B cell (primary cell): ENCODE measurements around the gene HSPB9. TPM values are rescaled to one million over a fixed set of nuclear protein-coding genes. Genes with fewer than 3 reads are reported as not detected.

Experiments used
- ATAC-seq: fragments of 200-7000 bp; cut with Tn5 transposase; one replicate; pipeline ENCODE4 v1.10.0; 2021; ENCODE audit warnings: low read depth, mild to moderate bottlenecking, moderate number of reproducible peaks, moderate library complexity
- CTCF ChIA-PET: fragments of 350-600 bp; sonication (Branson Sonifier 250); formaldehyde crosslinking; loops from one replicate; lab custom pipeline; 2021; ENCODE audit warnings: antibody characterized with exemption, inconsistent platforms; lab: Charles Lee
- POLR2A ChIA-PET: fragments of 350-600 bp; sonication (Branson Sonifier 250); formaldehyde crosslinking; loops from one replicate; lab custom pipeline; 2021; ENCODE audit warnings: antibody characterized with exemption; lab: Charles Lee
- DNase-seq: peaks from one replicate; pipeline ENCODE4 v3.0.0; 2013
- H2AFZ ChIP-seq: 2 replicates; pipeline ENCODE4 v1.6.1; 2012; ENCODE audit warnings: mild to moderate bottlenecking, low read depth, low read length; ENCODE audit not compliant: insufficient read depth, poor library complexity, severe bottlenecking
- H3K27ac ChIP-seq, 2 donors: 1 replicate in 1 of 2; 2 replicates in 1 of 2; pipeline ENCODE4 v1.5.1; 2012 to 2013; ENCODE audit warnings: low read length in 2 of 2, mild to moderate bottlenecking in 2 of 2, moderate library complexity in 1 of 2
- H3K27me3 ChIP-seq, 4 experiments: fragments of 200-600 bp in 1 of 4; sonication (generic) in 1 of 4; replicated peaks in 1 of 4; 1 replicate in 2 of 4; 2 replicates in 2 of 4; pipeline versions ENCODE4 v1.6.1 to v1.7.0; 2013 to 2016; ENCODE audit warnings: low read length in 3 of 4, mild to moderate bottlenecking in 2 of 4, mixed read lengths in 1 of 4, moderate library complexity in 1 of 4; ENCODE audit not compliant: insufficient read depth in 4 of 4, control insufficient read depth in 3 of 4; ENCODE audit errors: control extremely low read depth in 1 of 4
- H3K36me3 ChIP-seq, 2 experiments: replicated peaks in 1 of 2; 1 replicate in 1 of 2; 2 replicates in 1 of 2; pipeline versions ENCODE4 v1.6.1 to v1.7.1; 2013; ENCODE audit warnings: low read length in 1 of 2; ENCODE audit not compliant: insufficient read depth in 2 of 2, control insufficient read depth in 1 of 2; ENCODE audit errors: control extremely low read depth in 1 of 2, extremely low read depth in 1 of 2
- H3K4me1 ChIP-seq, 2 donors: fragments of 200-600 bp in 1 of 2; sonication (generic) in 1 of 2; 1 replicate in 1 of 2; 2 replicates in 1 of 2; pipeline versions ENCODE4 v1.5.1 to v1.6.1; 2013 to 2017; ENCODE audit warnings: low read length in 2 of 2; ENCODE audit not compliant: control insufficient read depth in 2 of 2, insufficient read depth in 2 of 2
- H3K4me2 ChIP-seq: replicated peaks from 2 replicates; pipeline ENCODE3; 2012; ENCODE audit warnings: mild to moderate bottlenecking, low read depth, low read length; ENCODE audit not compliant: poor library complexity, severe bottlenecking
- H3K4me3 ChIP-seq, 5 experiments: fragments of 200-600 bp in 1 of 5; sonication (generic) in 1 of 5; 1 replicate in 3 of 5; 2 replicates in 2 of 5; pipeline versions ENCODE4 v1.5.1 to v1.7.0; 2011 to 2016; ENCODE audit warnings: low read length in 4 of 5, mild to moderate bottlenecking in 4 of 5, low read depth in 2 of 5, control low read depth in 1 of 5, moderate library complexity in 1 of 5; ENCODE audit not compliant: insufficient read depth in 1 of 5; ENCODE audit errors: control extremely low read depth in 1 of 5, extremely low read depth in 1 of 5
- H3K79me2 ChIP-seq: fragments of 200-600 bp; sonication (generic); one replicate; pipeline ENCODE4 v1.6.0; 2016; ENCODE audit warnings: low read length; ENCODE audit not compliant: control insufficient read depth, insufficient read depth
- H3K9ac ChIP-seq: fragments of 200-600 bp; sonication (generic); 2 replicates; pipeline ENCODE4 v1.6.1; 2017; ENCODE audit warnings: mild to moderate bottlenecking, low read length, moderate library complexity
- H3K9me3 ChIP-seq, 3 donors: one replicate each; pipeline versions ENCODE4 v1.6.1 to v1.7.1; 2013; ENCODE audit warnings: low read length in 2 of 3; ENCODE audit not compliant: control insufficient read depth in 2 of 3, insufficient read depth in 1 of 3; ENCODE audit errors: control extremely low read depth in 1 of 3
- H4K20me1 ChIP-seq: 2 replicates; pipeline ENCODE4 v1.6.0; 2012; ENCODE audit warnings: mild to moderate bottlenecking, low read length; ENCODE audit not compliant: insufficient read depth, control insufficient read depth, poor library complexity, severe bottlenecking
- H3K27ac Mint-ChIP-seq: one replicate; pipeline ENCODE4 v1.8.0; 2021; ENCODE audit warnings: mixed read lengths
- H3K27me3 Mint-ChIP-seq: one replicate; pipeline ENCODE4 v1.8.0; 2021; ENCODE audit warnings: mixed read lengths
- H3K4me1 Mint-ChIP-seq: one replicate; pipeline ENCODE4 v1.8.0; 2021; ENCODE audit warnings: mixed read lengths
- H3K4me3 Mint-ChIP-seq: one replicate; pipeline ENCODE4 v1.8.0; 2021; ENCODE audit warnings: mixed read lengths
- H3K9me3 Mint-ChIP-seq: one replicate; pipeline ENCODE4 v1.8.0; 2022; ENCODE audit warnings: mixed read lengths; ENCODE audit not compliant: insufficient read depth
- EZH2 ChIP-seq: IDR thresholded peaks from 2 replicates; pipeline ENCODE4 v1.6.1; 2012; ENCODE audit warnings: borderline replicate concordance, low read depth, mild to moderate bottlenecking, moderate library complexity, low read length; ENCODE audit not compliant: insufficient read depth, poor library complexity, severe bottlenecking
- WGBS: methylation state at CpG from one replicate; pipeline ENCODE4 v1.1.5; 2013; ENCODE audit warnings: missing lambda C conversion rate; ENCODE audit not compliant: insufficient coverage; 5-methylcytosine and 5-hydroxymethylcytosine counted together
- intact Hi-C: fragments of 100-400 bp; cut with micrococcal nuclease; formaldehyde crosslinking; loops from one replicate; pipeline ENCODE4 v1.10.0; 2022
- polyA plus RNA-seq: library from polyadenylated mRNA; depleted of rRNA; stranded (reverse); fragments of >200 nt; gene quantifications from 2 replicates; pipeline ENCODE4 v1.2.3, GENCODE V29; 2012
- total RNA-seq, 2 donors: library from RNA; stranded (reverse); fragments of 120-200 nt in 1 of 2; gene quantifications; 1 replicate in 1 of 2; 2 replicates in 1 of 2; pipeline versions ENCODE4 v1.2.3 to v1.2.4, GENCODE V29; 2013 to 2022
- TF ChIP-seq, protein P1 (sequence below): fragments of 200-600 bp; IDR thresholded peaks from one replicate; pipeline ENCODE4 v1.8.0; 2022; ENCODE audit warnings: antibody characterized with exemption, mild to moderate bottlenecking

Gene HSPB9
- total and polyA plus RNA-seq, 2 donors (not counting 1 experiment from before 2014, with no cell fraction given) = 0.09 TPM; not detected in 1

DNA sequence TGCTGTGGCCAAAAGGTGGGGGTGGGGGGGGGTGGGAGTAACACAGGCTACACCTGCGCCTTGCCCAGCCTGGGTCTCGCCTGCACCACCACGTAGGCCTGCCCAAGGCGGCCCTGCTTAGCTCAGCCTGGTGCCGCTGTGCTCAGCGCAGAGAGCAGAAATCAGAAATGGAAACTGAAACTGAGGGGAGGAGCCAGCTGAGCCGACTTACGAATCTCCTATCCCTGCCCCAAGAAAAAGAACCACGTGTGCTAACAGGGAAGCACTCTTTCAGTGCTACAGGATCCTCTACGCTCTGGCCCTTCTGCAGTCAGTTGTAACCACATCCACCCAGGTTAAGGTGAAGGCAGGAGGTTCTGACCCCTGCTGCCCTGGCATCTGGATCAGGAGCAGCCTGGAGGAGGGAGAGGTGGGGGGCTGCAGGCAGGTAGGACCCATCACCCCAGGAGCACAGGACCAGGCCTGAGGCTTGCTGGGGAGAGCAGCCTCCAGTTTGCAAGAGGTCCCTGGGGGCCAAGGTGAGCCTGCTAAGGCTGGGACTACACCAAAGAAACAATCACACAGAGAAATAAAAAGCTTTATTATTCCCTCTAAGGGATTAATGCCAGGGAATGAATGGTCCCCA, 9.9 kb upstream of the HSPB9 start, which contains the start of gene DHX58:
DHX58 (minus strand) TSS at position 163 of the 625 bp plus-strand sequence. CDS start 822 bp downstream, outside the sequence.
- Histone ChIP-seq H3K36me3 (peaks cover 0 to 35% of the 10 kb centered on the region in 2 experiments), H3K27me3 (no peaks in the 10 kb centered on the region), H3K9me3 (peaks cover 0 to 4% (median 0%) of the 10 kb centered on the region in 3 donors), H4K20me1 (no peaks in the 10 kb centered on the region), H3K4me1 (peaks cover 38 to 54% of the 10 kb centered on the region in 2 donors), H3K79me2 (peaks cover 14% of the 10 kb centered on the region), H3K4me3 (peak within 1 kb of the TSS; percentile 26 to 77 (median 53)), H3K27ac (peak within 1 kb of the TSS; percentile 85 to 88), H2AFZ (peak within 1 kb of the TSS; percentile 73), H3K9ac (peak within 1 kb of the TSS; percentile 81), H3K4me2 (peak within 1 kb of the TSS; percentile 92)
- DNase-seq = peak; percentile 91
- no peaks in the 10 kb centered on the region for H3K27me3 Mint-ChIP-seq
- ATAC-seq = peak; percentile 71
- WGBS = 0% methylated on average over 8 of the region's 10 CpGs
- ChIA-PET CTCF (interaction anchor here (0.6 to 6.9 kb wide), 15 partner anchors 12 to 435 kb away, joined by 3 to 115 read pairs (median 4); partner anchors contain the start of genes CNP, DNAJC7 and NKIRAS2), POLR2A (interaction anchor here (0.6 to 1.9 kb wide), 10 partner anchors 8 to 253 kb away, joined by 3 to 25 read pairs (median 4); partner anchors contain the start of genes CNP, DNAJC7 and KAT2A)
- no peaks in the 10 kb centered on the region for H3K9me3 Mint-ChIP-seq
- intact Hi-C loops = loop anchor here (1.0 to 10.0 kb wide), 5 partner anchors 43 to 272 kb away; partner anchors contain the start of genes KCNH4, ODAD4 and STAT3
- H3K4me3 Mint-ChIP-seq = peak within 1 kb of the TSS; percentile 88
- no peak for TF ChIP-seq EZH2
- TF ChIP-seq, protein P1, sequence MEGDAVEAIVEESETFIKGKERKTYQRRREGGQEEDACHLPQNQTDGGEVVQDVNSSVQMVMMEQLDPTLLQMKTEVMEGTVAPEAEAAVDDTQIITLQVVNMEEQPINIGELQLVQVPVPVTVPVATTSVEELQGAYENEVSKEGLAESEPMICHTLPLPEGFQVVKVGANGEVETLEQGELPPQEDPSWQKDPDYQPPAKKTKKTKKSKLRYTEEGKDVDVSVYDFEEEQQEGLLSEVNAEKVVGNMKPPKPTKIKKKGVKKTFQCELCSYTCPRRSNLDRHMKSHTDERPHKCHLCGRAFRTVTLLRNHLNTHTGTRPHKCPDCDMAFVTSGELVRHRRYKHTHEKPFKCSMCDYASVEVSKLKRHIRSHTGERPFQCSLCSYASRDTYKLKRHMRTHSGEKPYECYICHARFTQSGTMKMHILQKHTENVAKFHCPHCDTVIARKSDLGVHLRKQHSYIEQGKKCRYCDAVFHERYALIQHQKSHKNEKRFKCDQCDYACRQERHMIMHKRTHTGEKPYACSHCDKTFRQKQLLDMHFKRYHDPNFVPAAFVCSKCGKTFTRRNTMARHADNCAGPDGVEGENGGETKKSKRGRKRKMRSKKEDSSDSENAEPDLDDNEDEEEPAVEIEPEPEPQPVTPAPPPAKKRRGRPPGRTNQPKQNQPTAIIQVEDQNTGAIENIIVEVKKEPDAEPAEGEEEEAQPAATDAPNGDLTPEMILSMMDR = no peak
- H3K4me1 Mint-ChIP-seq = peaks cover 57% of the 10 kb centered on the region
- peak within 1 kb of the TSS; percentile 97 for H3K27ac Mint-ChIP-seq
